Endothelial cell of umbilical vein (primary cell): ENCODE measurements around the gene YPEL5. TPM values are rescaled to one million over a fixed set of nuclear protein-coding genes. Genes with fewer than 3 reads are reported as not detected.

Experiments used
- BruUV-seq: library from RNA; stranded (reverse); fragments of 400-500 nt; replicated peaks from 2 replicates; lab custom pipeline; 2021; lab: Mats Ljungman, UMichigan
- CTCF ChIA-PET: fragments of 300-600, 350-600 bp; sonication (Branson Sonifier 250); formaldehyde crosslinking; loops from one replicate; lab custom pipeline; 2021; ENCODE audit warnings: antibody characterized with exemption, inconsistent platforms; lab: Charles Lee
- POLR2A ChIA-PET: fragments of 300-600, 350-600 bp; sonication (Branson Sonifier 250); formaldehyde crosslinking; loops from one replicate; lab custom pipeline; 2021; ENCODE audit warnings: antibody characterized with exemption, inconsistent platforms; lab: Charles Lee
- DNase-seq: peaks from one replicate; pipeline ENCODE4 v3.0.0-alpha.2; 2011; ENCODE audit warnings: low read depth, low spot score
- FAIRE-seq: peaks from 2 replicates; lab custom pipeline; 2011; peaks lifted over from hg19 to GRCh38; lab: Jason Lieb, UNC
- H2AFZ ChIP-seq: 2 replicates; pipeline ENCODE4 v1.6.0; 2012; ENCODE audit warnings: low read depth, low read length, control low read depth, inconsistent platforms
- H3K27ac ChIP-seq: 2 replicates; pipeline ENCODE4 v1.5.1; 2011; ENCODE audit warnings: low read depth, mild to moderate bottlenecking, control low read depth, low read length, moderate library complexity; ENCODE audit not compliant: insufficient read depth
- H3K27me3 ChIP-seq, 2 experiments: 2 replicates each; pipeline versions ENCODE4 v1.6.0 to v1.6.1; 2011; ENCODE audit warnings: low read length in 2 of 2, mixed read lengths in 1 of 2; ENCODE audit not compliant: control insufficient read depth in 2 of 2, insufficient read depth in 2 of 2
- H3K36me3 ChIP-seq, 2 experiments: 2 replicates in 1 of 2; 3 replicates in 1 of 2; pipeline ENCODE4 v1.5.1; 2011; ENCODE audit warnings: low read length in 2 of 2, mild to moderate bottlenecking in 1 of 2, moderate library complexity in 1 of 2; ENCODE audit not compliant: control insufficient read depth in 2 of 2, insufficient read depth in 2 of 2; ENCODE audit errors: extremely low read depth in 1 of 2
- H3K4me1 ChIP-seq: 3 replicates; pipeline ENCODE4 v1.5.1; 2011; ENCODE audit warnings: mild to moderate bottlenecking, low read length; ENCODE audit not compliant: control insufficient read depth, insufficient read depth; ENCODE audit errors: extremely low read depth
- H3K4me2 ChIP-seq: 2 replicates; pipeline ENCODE4 v1.6.1; 2011; ENCODE audit warnings: low read length, control low read depth, mixed read lengths; ENCODE audit not compliant: insufficient read depth
- H3K4me3 ChIP-seq, 3 experiments: fragments of 200-600 bp in 1 of 3; sonication (generic), shearing (Covaris generic) in 1 of 3; replicated peaks in 1 of 3; 2 replicates each; pipeline ENCODE4 v1.5.1; 2011 to 2016; ENCODE audit warnings: control low read depth in 3 of 3, low read length in 3 of 3, mild to moderate bottlenecking in 2 of 3, inconsistent platforms in 1 of 3, low read depth in 1 of 3, moderate library complexity in 1 of 3; ENCODE audit not compliant: insufficient read depth in 1 of 3
- H3K79me2 ChIP-seq: 2 replicates; pipeline ENCODE4 v1.6.0; 2012; ENCODE audit warnings: low read length, inconsistent platforms; ENCODE audit not compliant: control insufficient read depth, insufficient read depth
- H3K9ac ChIP-seq: replicated peaks from 2 replicates; pipeline ENCODE3; 2011; ENCODE audit warnings: low read length, control low read depth; ENCODE audit not compliant: insufficient read depth; ENCODE audit errors: extremely low read depth
- H3K9me1 ChIP-seq: replicated peaks from 3 replicates; pipeline ENCODE4 v1.6.0; 2011; ENCODE audit warnings: mild to moderate bottlenecking, low read length; ENCODE audit not compliant: control insufficient read depth, insufficient read depth; ENCODE audit errors: extremely low read depth
- H3K9me3 ChIP-seq: replicated peaks from 2 replicates; pipeline ENCODE4 v1.5.1; 2012; ENCODE audit warnings: low read length, inconsistent platforms; ENCODE audit not compliant: control insufficient read depth, insufficient read depth
- H4K20me1 ChIP-seq: replicated peaks from 2 replicates; pipeline ENCODE3; 2011; ENCODE audit warnings: mild to moderate bottlenecking, low read length; ENCODE audit not compliant: control insufficient read depth, insufficient read depth; ENCODE audit errors: extremely low read depth
- EZH2 ChIP-seq: IDR thresholded peaks from 2 replicates; pipeline ENCODE4 v1.6.1; 2012; ENCODE audit warnings: borderline replicate concordance, low read depth, mild to moderate bottlenecking, moderate library complexity, low read length, inconsistent platforms; ENCODE audit not compliant: severe bottlenecking
- FOS ChIP-seq: IDR thresholded peaks from 2 replicates; pipeline ENCODE4 v1.6.1; 2011; ENCODE audit warnings: mild to moderate bottlenecking, low read length, moderate library complexity, borderline replicate concordance; ENCODE audit not compliant: insufficient read depth
- GATA2 ChIP-seq: IDR thresholded peaks from 2 replicates; pipeline ENCODE4 v1.7.0; 2011; ENCODE audit warnings: low read depth, mild to moderate bottlenecking, moderate library complexity, mixed read lengths, low read length; ENCODE audit not compliant: insufficient read length, insufficient read depth
- JUN ChIP-seq: IDR thresholded peaks from 2 replicates; pipeline ENCODE4 v1.6.1; 2011; ENCODE audit warnings: borderline replicate concordance, low read depth; ENCODE audit not compliant: insufficient read length, insufficient read depth
- MYC ChIP-seq: IDR thresholded peaks from one replicate; pipeline ENCODE4 v1.6.1; 2011; ENCODE audit warnings: mild to moderate bottlenecking, low read depth, low read length
- POLR2A ChIP-seq: IDR thresholded peaks from 2 replicates; pipeline ENCODE4 v1.6.1; 2012; ENCODE audit warnings: low read depth, mild to moderate bottlenecking, control low read depth, low read length
- POLR2AphosphoS5 ChIP-seq: IDR thresholded peaks from 2 replicates; pipeline ENCODE4 v1.6.1; 2012; ENCODE audit warnings: low read depth, mild to moderate bottlenecking, control low read depth, low read length, moderate library complexity; ENCODE audit not compliant: insufficient read depth
- dilution Hi-C: fragments of 300-500 bp; cut with MboI; formaldehyde crosslinking; loops from one replicate; pipeline ENCODE4 v1.15.0; 2019; ENCODE audit warnings: low sequenced_read_pairs; ENCODE audit not compliant: extremely low pct_ligation_motif_present
- intact Hi-C: fragments of 100-400 bp; cut with micrococcal nuclease; formaldehyde crosslinking; loops from one replicate; pipeline ENCODE4 v1.10.0; 2022
- polyA plus RNA-seq, 4 experiments: library from polyadenylated mRNA; depleted of rRNA in 3 of 4; stranded (reverse) in 3 of 4; unstranded in 1 of 4; fragments of >200 nt; gene quantifications; 2 replicates each; pipeline versions ENCODE4 v1.2.1 to v1.2.3, GENCODE V29; 2011 to 2012; ENCODE audit warnings: missing spikeins in 1 of 4
- total RNA-seq: library from RNA; stranded (reverse); gene quantifications from 2 replicates; pipeline ENCODE4 v1.2.3, GENCODE V29; 2021
- TF ChIP-seq, protein P1 (sequence below): IDR thresholded peaks from 2 replicates; pipeline ENCODE4 v1.6.1; 2011; ENCODE audit not compliant: insufficient read depth, insufficient read length
- TF ChIP-seq, protein P2 (sequence below), 2 donors: IDR thresholded peaks; 1 replicate in 1 of 2; 2 replicates in 1 of 2; pipeline ENCODE4 v1.5.1; 2011; ENCODE audit warnings: low read length in 2 of 2, mild to moderate bottlenecking in 2 of 2, moderate library complexity in 2 of 2, control low read depth in 1 of 2, inconsistent platforms in 1 of 2, low read depth in 1 of 2; ENCODE audit not compliant: insufficient read depth in 1 of 2; ENCODE audit errors: extremely low read depth in 1 of 2

Gene YPEL5
- total and polyA plus RNA-seq, 2 donors (not counting 3 experiments of a cell fraction or from before 2014, with no cell fraction given), result 49.5 to 62.0 TPM

DNA sequence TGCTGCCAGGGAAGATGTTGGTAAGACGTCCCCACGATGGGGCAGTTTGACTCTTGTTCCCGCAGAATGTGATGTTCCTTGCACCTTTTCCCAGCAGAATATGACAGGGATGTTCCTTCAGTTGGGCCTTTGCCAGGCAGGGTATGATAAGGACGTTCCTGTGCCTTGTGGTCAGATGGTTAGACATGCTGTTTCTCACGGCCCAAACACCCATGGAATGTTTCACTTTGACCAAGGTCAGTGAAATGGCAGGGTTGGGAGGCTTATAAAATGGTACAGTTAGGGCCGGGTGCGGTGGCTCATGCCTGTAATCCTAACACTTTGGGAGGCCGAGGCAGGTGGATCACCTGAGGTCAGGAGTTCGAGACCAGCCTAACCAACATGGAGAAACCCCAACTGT is 40.3 kb upstream of the YPEL5 start:
- DNase-seq (no peak), FAIRE-seq (no peak)
- BruUV-seq, result no TSS peak
- no peaks in the 10 kb centered on the region for H3K4me1 ChIP-seq
- no peak overlapping the region for H3K9ac ChIP-seq
- intact Hi-C loops (no loop called here), dilution Hi-C loops (no loop called here)
- H3K4me2 ChIP-seq, result no peak overlapping the region
- no peak overlapping the region for H2AFZ ChIP-seq
- no peak overlapping the region for H3K27ac ChIP-seq
- no peaks in the 10 kb centered on the region for H3K36me3 ChIP-seq
- ChIA-PET POLR2A (no interaction called here), CTCF (interaction anchor here (1.0 to 1.7 kb wide), 2 partner anchors 58 to 62 kb away, joined by 4 read pairs; no protein-coding TSS in a partner anchor)
- H3K9me1 ChIP-seq, result no peaks in the 10 kb centered on the region
- TF ChIP-seq, protein P1, sequence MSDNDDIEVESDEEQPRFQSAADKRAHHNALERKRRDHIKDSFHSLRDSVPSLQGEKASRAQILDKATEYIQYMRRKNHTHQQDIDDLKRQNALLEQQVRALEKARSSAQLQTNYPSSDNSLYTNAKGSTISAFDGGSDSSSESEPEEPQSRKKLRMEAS, result no peak
- TF ChIP-seq JUN (no peak), POLR2AphosphoS5 (no peak), GATA2 (no peak)
- TF ChIP-seq, protein P2, sequence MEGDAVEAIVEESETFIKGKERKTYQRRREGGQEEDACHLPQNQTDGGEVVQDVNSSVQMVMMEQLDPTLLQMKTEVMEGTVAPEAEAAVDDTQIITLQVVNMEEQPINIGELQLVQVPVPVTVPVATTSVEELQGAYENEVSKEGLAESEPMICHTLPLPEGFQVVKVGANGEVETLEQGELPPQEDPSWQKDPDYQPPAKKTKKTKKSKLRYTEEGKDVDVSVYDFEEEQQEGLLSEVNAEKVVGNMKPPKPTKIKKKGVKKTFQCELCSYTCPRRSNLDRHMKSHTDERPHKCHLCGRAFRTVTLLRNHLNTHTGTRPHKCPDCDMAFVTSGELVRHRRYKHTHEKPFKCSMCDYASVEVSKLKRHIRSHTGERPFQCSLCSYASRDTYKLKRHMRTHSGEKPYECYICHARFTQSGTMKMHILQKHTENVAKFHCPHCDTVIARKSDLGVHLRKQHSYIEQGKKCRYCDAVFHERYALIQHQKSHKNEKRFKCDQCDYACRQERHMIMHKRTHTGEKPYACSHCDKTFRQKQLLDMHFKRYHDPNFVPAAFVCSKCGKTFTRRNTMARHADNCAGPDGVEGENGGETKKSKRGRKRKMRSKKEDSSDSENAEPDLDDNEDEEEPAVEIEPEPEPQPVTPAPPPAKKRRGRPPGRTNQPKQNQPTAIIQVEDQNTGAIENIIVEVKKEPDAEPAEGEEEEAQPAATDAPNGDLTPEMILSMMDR (IDR thresholded peaks at IDR 0.05; ENCODE audit: extremely low read depth in 1 of 2, insufficient read depth in 1 of 2, low read depth in 1 of 2, low read length in 2 of 2), result no peak
- no peak overlapping the region for H3K4me3 ChIP-seq
- no peaks in the 10 kb centered on the region for H3K9me3 ChIP-seq
- H3K27me3 ChIP-seq, result no peaks in the 10 kb centered on the region
- H3K79me2 ChIP-seq, result no peaks in the 10 kb centered on the region
- H4K20me1 ChIP-seq, result no peaks in the 10 kb centered on the region

DNA sequence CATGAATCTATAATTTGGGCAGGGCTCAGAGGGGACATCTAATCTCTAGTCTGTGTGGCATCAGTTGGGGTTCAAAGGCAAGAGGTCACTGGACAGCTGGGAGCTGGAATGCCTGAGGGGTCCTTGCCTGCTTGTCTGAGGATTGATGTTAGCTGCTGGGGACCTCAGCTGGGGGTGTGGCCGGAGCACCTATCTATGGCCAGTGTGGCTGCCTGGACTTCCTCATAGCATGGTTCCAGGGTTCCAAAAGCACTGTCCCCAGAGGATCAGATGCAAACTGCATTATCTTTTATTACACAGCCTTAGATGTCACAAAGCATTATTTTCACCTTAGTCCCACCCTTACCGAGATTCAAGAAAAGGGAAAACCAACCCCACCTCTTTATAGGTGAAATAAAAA is 38.6 kb upstream of the YPEL5 start:
- Histone ChIP-seq H4K20me1 (no peaks in the 10 kb centered on the region), H3K36me3 (no peaks in the 10 kb centered on the region), H3K4me3 (no peak overlapping the region), H3K27me3 (no peaks in the 10 kb centered on the region), H3K9me1 (no peaks in the 10 kb centered on the region), H3K9me3 (no peaks in the 10 kb centered on the region), H3K79me2 (no peaks in the 10 kb centered on the region), H3K27ac (no peak overlapping the region), H2AFZ (no peak overlapping the region), H3K9ac (no peak overlapping the region), H3K4me2 (no peak overlapping the region), H3K4me1 (no peaks in the 10 kb centered on the region)
- ChIA-PET POLR2A (no interaction called here), CTCF (no interaction called here)
- no peak for DNase-seq
- TF ChIP-seq GATA2 (no peak), EZH2 (no peak), MYC (no peak), JUN (no peak), FOS (no peak), POLR2A (no peak)
- TF ChIP-seq, protein P2 (IDR thresholded peaks at IDR 0.05; ENCODE audit: extremely low read depth in 1 of 2, insufficient read depth in 1 of 2, low read depth in 1 of 2, low read length in 2 of 2), result no peak
- FAIRE-seq, result no peak
- intact Hi-C loops (no loop called here), dilution Hi-C loops (no loop called here)
- BruUV-seq, result no TSS peak
